GM23248 (cell line): ENCODE data around the gene BHLHE41. TPM values are rescaled to one million over a fixed set of nuclear protein-coding genes. Genes with fewer than 3 reads are reported as not detected.

Source experiments
- DNase-seq: peaks from one replicate; pipeline ENCODE4 v3.0.0-alpha.2; 2015
- H2AFZ ChIP-seq: fragments of 200-600 bp; sonication (generic); 2 replicates; pipeline ENCODE4 v1.6.1; 2016; ENCODE audit warnings: antibody characterized with exemption
- H3F3A ChIP-seq: fragments of 200-600 bp; sonication (generic); 2 replicates; pipeline ENCODE4 v1.6.1; 2016; ENCODE audit warnings: mild to moderate bottlenecking, antibody characterized with exemption, mixed run types; ENCODE audit not compliant: insufficient read depth
- H3K27ac ChIP-seq: fragments of 200-600 bp; sonication (generic); 2 replicates; pipeline ENCODE4 v1.5.1; 2016; ENCODE audit warnings: mild to moderate bottlenecking
- H3K27me3 ChIP-seq: fragments of 200-600 bp; sonication (generic); replicated peaks from 2 replicates; pipeline ENCODE4 v1.6.1; 2016; ENCODE audit warnings: mild to moderate bottlenecking; ENCODE audit not compliant: insufficient read depth
- H3K36me3 ChIP-seq: fragments of 200-600 bp; sonication (generic); 2 replicates; pipeline ENCODE4 v1.6.1; 2016; ENCODE audit warnings: low read depth, mild to moderate bottlenecking
- H3K4me1 ChIP-seq: fragments of 200-600 bp; sonication (generic); 2 replicates; pipeline ENCODE4 v1.6.1; 2016; ENCODE audit warnings: mild to moderate bottlenecking; ENCODE audit not compliant: insufficient read depth
- H3K4me2 ChIP-seq: fragments of 200-600 bp; sonication (generic); one replicate; pipeline ENCODE4 v1.6.1; 2016; ENCODE audit warnings: mild to moderate bottlenecking; ENCODE audit not compliant: unreplicated experiment
- H3K4me3 ChIP-seq: fragments of 200-600 bp; sonication (generic); 2 replicates; pipeline ENCODE4 v1.5.1; 2016; ENCODE audit warnings: mild to moderate bottlenecking
- H3K79me2 ChIP-seq: fragments of 200-600 bp; sonication (generic); 2 replicates; pipeline ENCODE4 v1.6.1; 2016; ENCODE audit warnings: mild to moderate bottlenecking; ENCODE audit not compliant: insufficient read depth
- H3K9ac ChIP-seq: fragments of 200-600 bp; sonication (generic); 2 replicates; pipeline ENCODE4 v1.6.1; 2016; ENCODE audit warnings: mild to moderate bottlenecking
- H3K9me2 ChIP-seq: fragments of 200-600 bp; sonication (generic); 2 replicates; pipeline ENCODE4 v1.6.1; 2016; ENCODE audit warnings: mixed run types, mild to moderate bottlenecking, moderate library complexity; ENCODE audit not compliant: insufficient read depth
- H3K9me3 ChIP-seq: fragments of 200-600 bp; sonication (generic); one replicate; pipeline ENCODE4 v1.6.1; 2017; ENCODE audit warnings: low read depth
- H4K20me1 ChIP-seq: fragments of 200-600 bp; sonication (generic); 2 replicates; pipeline ENCODE4 v1.6.0; 2016; ENCODE audit not compliant: insufficient read depth
- EZH2 ChIP-seq: fragments of 200-600 bp; sonication (generic); IDR thresholded peaks from 2 replicates; pipeline ENCODE4 v1.6.1; 2018; ENCODE audit warnings: antibody characterized with exemption, mild to moderate bottlenecking; ENCODE audit not compliant: insufficient read depth, poor library complexity, severe bottlenecking
- EZH2phosphoT487 ChIP-seq: fragments of 200-600 bp; sonication (generic); IDR thresholded peaks from 2 replicates; pipeline ENCODE4 v1.6.1; 2018; ENCODE audit warnings: antibody characterized with exemption, moderate library complexity, mild to moderate bottlenecking, low read depth; ENCODE audit not compliant: insufficient read depth
- WGBS, 2 experiments: methylation state at CpG; one replicate each; pipeline ENCODE4 v1.1.6; 2015 to 2017; ENCODE audit warnings: low lambda C conversion rate in 2 of 2, low coverage in 1 of 2; ENCODE audit errors: missing lambda C conversion rate in 2 of 2; 5-methylcytosine and 5-hydroxymethylcytosine counted together
- in situ Hi-C: fragments of 300-500 bp; cut with MboI; formaldehyde crosslinking; loops from 2 replicates; pipeline ENCODE4 v1.15.0; 2020
- polyA plus RNA-seq: library from polyadenylated mRNA; unstranded; fragments of >200 nt; fragmentation: Nextera tagmentation; extraction: Ambion mirVana; gene quantifications from 2 replicates; pipeline ENCODE4 v1.2.1, GENCODE V29; 2016
- total RNA-seq: library from RNA; depleted of rRNA; stranded (reverse); fragments of >200 nt; shearing (Covaris generic); gene quantifications from 2 replicates; pipeline ENCODE4 v1.2.3, GENCODE V29; 2014

BHLHE41 gene
- total and polyA plus RNA-seq, 2 experiments from 2014 or later: 0.76 to 1.3 TPM

DNA sequence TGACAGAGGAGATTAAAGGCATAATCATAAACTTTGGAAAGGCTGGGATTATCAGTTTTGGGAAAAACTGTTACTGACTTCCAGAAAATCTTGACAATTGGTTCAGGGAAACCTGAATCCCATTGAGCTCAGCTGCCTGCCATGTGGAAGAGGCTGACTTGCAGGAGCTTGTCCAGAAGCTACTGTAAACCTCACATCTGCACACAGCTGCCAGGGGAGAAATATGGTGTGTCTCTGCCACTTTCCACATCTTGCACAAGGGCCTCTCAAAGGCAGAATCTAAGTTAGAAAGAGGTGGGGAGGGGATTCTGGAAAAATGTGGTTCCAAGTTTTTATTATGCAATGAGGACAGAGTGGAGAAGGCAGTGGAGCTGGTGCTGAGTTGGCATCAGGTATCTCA, 8.7 kb upstream of the BHLHE41 start:
- Histone ChIP-seq H3F3A (peaks cover 3% of the 10 kb centered on the region), H3K9me3 (no peaks in the 10 kb centered on the region), H3K9ac (no peak overlapping the region), H3K27ac (no peak overlapping the region), H3K9me2 (no peaks in the 10 kb centered on the region), H3K27me3 (no peaks in the 10 kb centered on the region), H4K20me1 (no peaks in the 10 kb centered on the region), H3K4me1 (no peaks in the 10 kb centered on the region), H3K4me2 (no peak overlapping the region), H2AFZ (no peak overlapping the region), H3K36me3 (no peaks in the 10 kb centered on the region), H3K4me3 (no peak overlapping the region), H3K79me2 (no peaks in the 10 kb centered on the region)
- in situ Hi-C loops: no loop called here
- no peak for TF ChIP-seq EZH2phosphoT487
- TF ChIP-seq EZH2: no peak
- DNase-seq: no peak

GRCh38 chr12:26132866-26133265, 8.0 kb upstream of the BHLHE41 start:
- Histone ChIP-seq H2AFZ (no peak overlapping the region), H3K4me3 (no peak overlapping the region), H3K9ac (no peak overlapping the region), H3K36me3 (no peaks in the 10 kb centered on the region), H3K9me2 (no peaks in the 10 kb centered on the region), H3K4me2 (no peak overlapping the region), H3K4me1 (peaks cover 6% of the 10 kb centered on the region; the same call in 1 of the 2 replicates), H3K9me3 (no peaks in the 10 kb centered on the region), H3K79me2 (no peaks in the 10 kb centered on the region), H4K20me1 (no peaks in the 10 kb centered on the region), H3K27ac (no peak overlapping the region), H3F3A (peaks cover 9% of the 10 kb centered on the region), H3K27me3 (no peaks in the 10 kb centered on the region)
- TF ChIP-seq EZH2 (no peak), EZH2phosphoT487 (no peak)
- 50 to 62% methylated on average over 1 of the region's 1 CpG for WGBS, 2 experiments
- DNase-seq: no peak
- in situ Hi-C loops: no loop called here

- 61 to 75% methylated on average over 1 of the region's 1 CpG for WGBS, 2 experiments
- H3F3A ChIP-seq: peaks cover 19% of the 10 kb centered on the region
- no peak overlapping the region for H2AFZ ChIP-seq
- H3K9me2 ChIP-seq: no peaks in the 10 kb centered on the region
- in situ Hi-C loops: no loop called here
- no peak overlapping the region for H3K27ac ChIP-seq
- no peaks in the 10 kb centered on the region for H3K36me3 ChIP-seq
- H3K9ac ChIP-seq: no peak overlapping the region
- no peaks in the 10 kb centered on the region for H3K9me3 ChIP-seq
- DNase-seq: no peak
- H3K4me1 ChIP-seq: peaks cover 14% of the 10 kb centered on the region
- TF ChIP-seq EZH2 (no peak), EZH2phosphoT487 (no peak)
- no peaks in the 10 kb centered on the region for H3K27me3 ChIP-seq
- H3K4me2 ChIP-seq: no peak overlapping the region
- H4K20me1 ChIP-seq: no peaks in the 10 kb centered on the region
- H3K4me3 ChIP-seq: no peak overlapping the region
- no peaks in the 10 kb centered on the region for H3K79me2 ChIP-seq
These were observed 7.1 kb upstream of the BHLHE41 start for GRCh38 chr12:26131936-26132335.

DNA sequence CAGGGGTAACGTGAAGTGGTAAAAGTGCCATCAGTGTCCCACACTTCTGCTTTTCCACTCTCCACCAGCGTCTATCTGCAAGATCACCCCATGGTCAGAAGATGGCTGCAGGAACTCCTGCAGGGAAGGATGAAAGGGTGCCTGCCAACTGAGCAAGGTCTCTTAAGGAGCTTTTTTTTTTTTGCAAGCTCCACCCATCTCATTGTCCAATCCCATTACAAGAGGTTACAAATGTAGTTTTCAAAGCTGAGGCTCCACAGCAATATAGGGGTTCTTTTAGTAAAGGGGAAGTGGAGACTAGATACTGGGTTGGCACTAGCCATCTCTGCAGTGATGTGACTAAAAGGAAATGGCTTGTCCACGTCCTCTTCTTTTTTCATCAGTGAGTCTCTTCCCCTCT, 5.9 kb upstream of the BHLHE41 start:
- Histone ChIP-seq H3K4me2 (no peak overlapping the region), H3K79me2 (no peaks in the 10 kb centered on the region), H3K4me1 (peaks cover 17% of the 10 kb centered on the region), H2AFZ (no peak overlapping the region), H3K9me2 (no peaks in the 10 kb centered on the region), H3K4me3 (no peak overlapping the region), H3K36me3 (no peaks in the 10 kb centered on the region), H4K20me1 (no peaks in the 10 kb centered on the region), H3K27ac (no peak overlapping the region), H3K27me3 (no peaks in the 10 kb centered on the region), H3K9ac (no peak overlapping the region), H3K9me3 (no peaks in the 10 kb centered on the region), H3F3A (peaks cover 21% of the 10 kb centered on the region)
- no peak for DNase-seq
- TF ChIP-seq EZH2phosphoT487: no peak
- no peak for TF ChIP-seq EZH2
- WGBS, 2 experiments: 87 to 90% methylated on average over 3 of the region's 3 CpGs
- in situ Hi-C loops: no loop called here

DNA sequence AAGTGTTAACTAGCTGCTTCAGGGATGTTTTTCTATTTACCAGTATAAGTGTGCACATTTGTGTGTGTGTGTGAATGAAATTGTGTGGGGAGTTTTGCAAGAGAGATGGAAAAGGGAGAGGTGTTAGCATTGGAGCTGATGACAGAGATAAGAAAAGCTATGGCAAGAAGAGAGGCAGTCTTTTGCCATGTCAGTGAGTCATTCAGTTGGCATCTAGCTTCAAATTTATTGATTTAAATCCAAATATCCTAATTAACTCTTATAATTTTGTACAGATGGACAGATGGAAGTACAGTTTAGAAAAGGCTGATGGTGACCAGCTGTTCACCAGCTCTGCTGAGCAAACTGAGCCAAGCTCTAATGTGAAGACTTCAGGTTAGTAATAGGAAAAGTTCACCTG, 3.3 kb upstream of the BHLHE41 start:
- TF ChIP-seq EZH2phosphoT487 (no peak), EZH2 (no peak)
- Histone ChIP-seq H3K27me3 (no peaks in the 10 kb centered on the region), H3K4me3 (no peak overlapping the region), H3K4me2 (no peak overlapping the region), H3K36me3 (no peaks in the 10 kb centered on the region), H3K9me3 (no peaks in the 10 kb centered on the region), H4K20me1 (no peaks in the 10 kb centered on the region), H2AFZ (no peak overlapping the region), H3K9ac (no peak overlapping the region), H3K4me1 (peaks cover 25% of the 10 kb centered on the region), H3K27ac (no peak overlapping the region), H3F3A (peaks cover 33% of the 10 kb centered on the region), H3K9me2 (no peaks in the 10 kb centered on the region), H3K79me2 (no peaks in the 10 kb centered on the region)
- peak; percentile 36 for DNase-seq
- in situ Hi-C loops: no loop called here
